Hepatocyte (in vitro differentiated cells): Measurements from ENCODE around the gene PLSCR2. TPM values are rescaled to one million over a fixed set of nuclear protein-coding genes. Genes with fewer than 3 reads are reported as not detected.
A peak's percentile ranks its signal among the peaks of the same experiment; 100 is the strongest.

Experiments used
- DNase-seq: peaks from one replicate; pipeline ENCODE4 v3.0.0-alpha.2; 2016; ENCODE audit warnings: low spot score
- H2AFZ ChIP-seq: fragments of 200-600 bp; sonication (generic); 2 replicates; pipeline ENCODE4 v1.6.0; 2016; ENCODE audit warnings: antibody characterized with exemption, mild to moderate bottlenecking
- H3K27ac ChIP-seq: fragments of 200-600 bp; sonication (generic); 2 replicates; pipeline ENCODE4 v1.5.1; 2016; ENCODE audit warnings: mild to moderate bottlenecking
- H3K27me3 ChIP-seq: fragments of 200-600 bp; sonication (generic); 2 replicates; pipeline ENCODE4 v1.6.1; 2016
- H3K36me3 ChIP-seq: fragments of 200-600 bp; sonication (generic); replicated peaks from 2 replicates; pipeline ENCODE4 v1.5.1; 2016; ENCODE audit warnings: low read depth; ENCODE audit not compliant: insufficient read depth
- H3K4me1 ChIP-seq: fragments of 200-600 bp; sonication (generic); 2 replicates; pipeline ENCODE4 v1.5.1; 2016; ENCODE audit warnings: mild to moderate bottlenecking, moderate library complexity; ENCODE audit not compliant: insufficient read depth
- H3K4me2 ChIP-seq: fragments of 200-600 bp; sonication (generic); 2 replicates; pipeline ENCODE4 v1.6.0; 2016
- H3K4me3 ChIP-seq: fragments of 200-600 bp; sonication (generic); 2 replicates; pipeline ENCODE4 v1.5.1; 2016; ENCODE audit warnings: mild to moderate bottlenecking
- H3K79me2 ChIP-seq: fragments of 200-600 bp; sonication (generic); 2 replicates; pipeline ENCODE4 v1.6.0; 2017; ENCODE audit warnings: mild to moderate bottlenecking
- H3K9me2 ChIP-seq: fragments of 200-600 bp; sonication (generic); replicated peaks from 2 replicates; pipeline ENCODE4 v1.6.0; 2017; ENCODE audit warnings: mild to moderate bottlenecking; ENCODE audit not compliant: insufficient read depth
- H3K9me3 ChIP-seq: fragments of 200-600 bp; sonication (generic); 2 replicates; pipeline ENCODE4 v1.5.1; 2016; ENCODE audit warnings: low read depth, mild to moderate bottlenecking
- H4K20me1 ChIP-seq: fragments of 200-600 bp; sonication (generic); 2 replicates; pipeline ENCODE4 v1.6.0; 2016; ENCODE audit warnings: mild to moderate bottlenecking; ENCODE audit not compliant: insufficient read depth, poor library complexity, severe bottlenecking
- CTCF ChIP-seq: fragments of 200-600 bp; sonication (generic); IDR thresholded peaks from 2 replicates; pipeline ENCODE4 v1.5.1; 2016; ENCODE audit warnings: antibody characterized with exemption, mild to moderate bottlenecking; ENCODE audit not compliant: poor library complexity
- EZH2 ChIP-seq: fragments of 200-600 bp; sonication (generic); IDR thresholded peaks from 2 replicates; pipeline ENCODE4 v1.6.1; 2016; ENCODE audit warnings: antibody characterized with exemption, mild to moderate bottlenecking, borderline replicate concordance
- EZH2phosphoT487 ChIP-seq: fragments of 200-600 bp; sonication (generic); IDR thresholded peaks from one replicate; pipeline ENCODE4 v1.6.1; 2018; ENCODE audit warnings: antibody characterized with exemption, mild to moderate bottlenecking, low read depth, moderate library complexity; ENCODE audit not compliant: unreplicated experiment, severe bottlenecking
- WGBS: methylation state at CpG from one replicate; pipeline ENCODE4 v1.1.6; 2016; ENCODE audit warnings: low lambda C conversion rate; ENCODE audit errors: missing lambda C conversion rate; 5-methylcytosine and 5-hydroxymethylcytosine counted together
- polyA plus RNA-seq: library from polyadenylated mRNA; unstranded; fragments of >200 nt; fragmentation: Nextera tagmentation; extraction: Ambion mirVana; gene quantifications from 2 replicates; pipeline ENCODE4 v1.2.1, GENCODE V29; 2016
- total RNA-seq: library from RNA; depleted of rRNA; stranded (reverse); fragments of >200 nt; gene quantifications from 2 replicates; pipeline ENCODE4 v1.2.3, GENCODE V29; 2014

PLSCR2 gene
- total and polyA plus RNA-seq, 2 experiments from 2014 or later, result not detected

DNA sequence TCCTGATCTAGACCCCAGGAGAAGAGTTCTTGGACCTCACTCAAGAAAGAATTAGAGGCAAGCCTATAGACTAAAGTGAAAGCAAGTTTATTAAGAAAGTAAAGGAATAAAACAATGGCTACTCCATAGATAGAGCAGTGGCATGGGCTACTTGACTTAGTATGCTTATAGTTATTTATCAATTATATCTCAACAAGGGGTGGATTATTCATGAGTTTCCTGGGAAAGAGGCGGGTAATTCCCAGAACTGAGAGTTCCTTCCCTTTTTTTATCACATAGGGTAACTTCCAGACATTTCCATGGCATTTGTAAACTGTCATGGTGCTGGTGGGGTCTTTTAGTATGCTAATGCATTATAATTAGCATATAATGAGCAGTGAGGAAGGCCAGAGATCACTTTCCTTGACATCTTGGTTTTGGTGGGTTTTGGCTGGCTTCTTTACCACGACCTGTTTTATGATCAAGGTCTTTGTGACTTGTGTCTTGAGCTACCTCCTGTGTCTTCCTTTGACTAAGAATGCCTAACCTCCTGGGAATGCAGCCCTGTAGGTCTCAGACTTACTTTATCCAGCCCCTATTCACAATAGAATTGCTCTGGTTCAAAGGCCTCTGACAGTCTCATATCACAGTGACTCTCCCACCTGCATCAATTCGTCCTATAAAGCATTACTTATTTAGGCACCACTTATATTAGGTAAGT is 35.3 kb upstream of the PLSCR2 start:
- Histone ChIP-seq H2AFZ (no peak overlapping the region), H3K4me2 (no peak overlapping the region), H3K27me3 (no peaks in the 10 kb centered on the region), H3K4me3 (no peak overlapping the region), H4K20me1 (no peaks in the 10 kb centered on the region), H3K4me1 (peaks cover 4% of the 10 kb centered on the region), H3K9me2 (no peaks in the 10 kb centered on the region), H3K9me3 (no peaks in the 10 kb centered on the region), H3K27ac (peak overlapping the region; percentile 77), H3K79me2 (no peaks in the 10 kb centered on the region), H3K36me3 (no peaks in the 10 kb centered on the region)
- TF ChIP-seq EZH2 (no peak), CTCF (no peak), EZH2phosphoT487 (no peak)
- no peak for DNase-seq
- WGBS, result 61% methylated on average over 3 of the region's 3 CpGs

- WGBS, result 78% methylated on average over 12 of the region's 12 CpGs
- no peaks in the 10 kb centered on the region for H3K79me2 ChIP-seq
- TF ChIP-seq EZH2phosphoT487 (no peak), CTCF (no peak), EZH2 (no peak)
- no peaks in the 10 kb centered on the region for H3K9me2 ChIP-seq
- H3K27ac ChIP-seq, result peak overlapping the region; percentile 77
- H3K27me3 ChIP-seq, result no peaks in the 10 kb centered on the region
- H3K4me1 ChIP-seq, result peaks cover 4% of the 10 kb centered on the region
- H2AFZ ChIP-seq, result no peak overlapping the region
- H3K9me3 ChIP-seq, result no peaks in the 10 kb centered on the region
- H3K4me2 ChIP-seq, result peak overlapping the region; percentile 14
- no peak overlapping the region for H3K4me3 ChIP-seq
- DNase-seq, result peak; percentile 47
- H3K36me3 ChIP-seq, result no peaks in the 10 kb centered on the region
- H4K20me1 ChIP-seq, result no peaks in the 10 kb centered on the region
Observed at GRCh38 chr3:146503461-146504202, 34.3 kb upstream of the PLSCR2 start.

GRCh38 chr3:146502887-146503460 is 33.6 kb upstream of the PLSCR2 start:
- Histone ChIP-seq H3K4me3 (no peak overlapping the region), H3K9me2 (no peaks in the 10 kb centered on the region), H3K4me1 (peaks cover 4% of the 10 kb centered on the region), H3K27ac (peak overlapping the region; percentile 77), H3K4me2 (peak overlapping the region; percentile 14), H2AFZ (no peak overlapping the region), H3K36me3 (no peaks in the 10 kb centered on the region), H4K20me1 (no peaks in the 10 kb centered on the region), H3K9me3 (no peaks in the 10 kb centered on the region), H3K27me3 (no peaks in the 10 kb centered on the region), H3K79me2 (no peaks in the 10 kb centered on the region)
- TF ChIP-seq EZH2, result no peak
- no peak for TF ChIP-seq EZH2phosphoT487
- no peak for TF ChIP-seq CTCF
- WGBS, result 78% methylated on average over 1 of the region's 1 CpG
- DNase-seq, result no peak
